Hepatocyte (in vitro differentiated cells): ENCODE results near the gene PTPRN2.

Experiments used
- EZH2phosphoT487 ChIP-seq: fragments of 200-600 bp; sonication (generic); IDR thresholded peaks from one replicate; pipeline ENCODE4 v1.6.1; 2018; ENCODE audit warnings: antibody characterized with exemption, mild to moderate bottlenecking, low read depth, moderate library complexity; ENCODE audit not compliant: unreplicated experiment, severe bottlenecking
- TF ChIP-seq, protein P1 (sequence below): fragments of 200-600 bp; sonication (generic); IDR thresholded peaks from 2 replicates; pipeline ENCODE4 v1.5.1; 2016; ENCODE audit warnings: antibody characterized with exemption, mild to moderate bottlenecking; ENCODE audit not compliant: poor library complexity

DNA sequence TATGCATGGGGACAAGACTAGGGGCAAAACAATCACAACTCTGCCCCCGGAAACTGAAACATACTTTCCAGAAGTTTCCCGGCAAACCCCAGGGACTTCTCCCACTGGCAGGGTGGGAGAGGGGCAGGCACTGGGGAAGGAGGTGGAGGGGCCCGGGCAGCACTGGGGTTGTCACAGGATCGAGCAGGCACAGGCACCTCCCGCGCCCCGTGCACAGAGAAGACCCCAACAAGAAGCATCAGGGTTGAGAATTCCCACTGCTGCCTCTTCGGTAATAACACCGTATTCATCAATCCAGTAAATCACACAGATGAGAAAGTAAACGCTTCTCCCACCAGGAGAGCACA, 490.5 kb downstream of the PTPRN2 start:
- TF ChIP-seq, protein P1, sequence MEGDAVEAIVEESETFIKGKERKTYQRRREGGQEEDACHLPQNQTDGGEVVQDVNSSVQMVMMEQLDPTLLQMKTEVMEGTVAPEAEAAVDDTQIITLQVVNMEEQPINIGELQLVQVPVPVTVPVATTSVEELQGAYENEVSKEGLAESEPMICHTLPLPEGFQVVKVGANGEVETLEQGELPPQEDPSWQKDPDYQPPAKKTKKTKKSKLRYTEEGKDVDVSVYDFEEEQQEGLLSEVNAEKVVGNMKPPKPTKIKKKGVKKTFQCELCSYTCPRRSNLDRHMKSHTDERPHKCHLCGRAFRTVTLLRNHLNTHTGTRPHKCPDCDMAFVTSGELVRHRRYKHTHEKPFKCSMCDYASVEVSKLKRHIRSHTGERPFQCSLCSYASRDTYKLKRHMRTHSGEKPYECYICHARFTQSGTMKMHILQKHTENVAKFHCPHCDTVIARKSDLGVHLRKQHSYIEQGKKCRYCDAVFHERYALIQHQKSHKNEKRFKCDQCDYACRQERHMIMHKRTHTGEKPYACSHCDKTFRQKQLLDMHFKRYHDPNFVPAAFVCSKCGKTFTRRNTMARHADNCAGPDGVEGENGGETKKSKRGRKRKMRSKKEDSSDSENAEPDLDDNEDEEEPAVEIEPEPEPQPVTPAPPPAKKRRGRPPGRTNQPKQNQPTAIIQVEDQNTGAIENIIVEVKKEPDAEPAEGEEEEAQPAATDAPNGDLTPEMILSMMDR, result no peak
- no peak for TF ChIP-seq EZH2phosphoT487
